Mammary epithelial cell (primary cell): Measurements from ENCODE around the gene CD6.

Experiments used
- CTCF ChIP-seq, 2 donors: IDR thresholded peaks in 1 of 2; conservative IDR thresholded peaks in 1 of 2; 2 replicates each; pipeline ENCODE4 v1.5.1; 2011 to 2012; ENCODE audit warnings: inconsistent platforms in 2 of 2, low read length in 2 of 2, mild to moderate bottlenecking in 2 of 2, control low read depth in 1 of 2, low read depth in 1 of 2; ENCODE audit not compliant: insufficient read depth in 1 of 2; ENCODE audit errors: extremely low read depth in 1 of 2
- EZH2 ChIP-seq: IDR thresholded peaks from 2 replicates; pipeline ENCODE4 v1.6.1; 2012; ENCODE audit warnings: low read length, inconsistent platforms, borderline replicate concordance

DNA sequence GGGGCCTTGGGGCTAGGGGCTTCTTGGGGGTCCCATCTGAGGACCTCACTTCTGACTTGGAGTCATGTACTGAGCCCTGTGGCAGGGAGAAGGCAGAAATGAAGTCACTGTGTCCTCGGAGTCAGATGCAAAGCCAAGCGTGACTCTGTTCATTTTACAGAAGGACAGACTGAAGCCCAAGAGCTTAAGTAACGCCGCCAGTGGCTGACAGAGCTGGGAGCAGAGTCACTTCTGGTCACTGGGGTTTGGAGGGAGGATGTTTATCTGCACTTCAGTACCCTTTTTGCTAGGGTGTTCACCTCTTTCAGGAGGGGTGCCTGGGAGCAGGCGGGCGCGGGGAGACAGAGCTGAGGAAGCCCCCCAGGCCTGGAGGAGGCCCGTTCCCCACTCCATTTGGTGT is 10.7 kb downstream of the CD6 start:
- TF ChIP-seq CTCF (conservative IDR thresholded peaks at IDR 0.05 in 1 of 2, IDR thresholded peaks at IDR 0.05 in 1 of 2; ENCODE audit: extremely low read depth in 1 of 2, insufficient read depth in 1 of 2, low read depth in 1 of 2, low read length in 2 of 2) (no peak), EZH2 (no peak)
